Globus pallidus (tissue), 1 donor: ENCODE measurements around the gene PFDN1.

Experiments used
- DNase-seq: peaks from one replicate; pipeline ENCODE4 v3.0.0-alpha.2; 2015; ENCODE audit warnings: low spot score

PFDN1 gene

GRCh38 chr5:140296289-140296688, 6.6 kb downstream of the PFDN1 start:
- no peak for DNase-seq

GRCh38 chr5:140295414-140295813, 7.5 kb downstream of the PFDN1 start:
- no peak for DNase-seq

- no peak for DNase-seq
These were observed 8.1 kb downstream of the PFDN1 start for GRCh38 chr5:140294753-140295152.

- no peak for DNase-seq
These were observed 9.1 kb downstream of the PFDN1 start for GRCh38 chr5:140293849-140294100.

- DNase-seq, result peak; percentile 62
These were observed 9.6 kb downstream of the PFDN1 start for GRCh38 chr5:140293091-140293848.

GRCh38 chr5:140292212-140293036, 10.5 kb downstream of the PFDN1 start:
- no peak for DNase-seq

- no peak for DNase-seq
These were observed 14.9 kb downstream of the PFDN1 start for GRCh38 chr5:140287801-140288521.

- DNase-seq, result no peak
These were observed 16.5 kb downstream of the PFDN1 start for GRCh38 chr5:140286424-140286823.

- DNase-seq, result no peak
These were observed 18.9 kb downstream of the PFDN1 start for GRCh38 chr5:140284013-140284412.

- no peak for DNase-seq
These were observed 20.6 kb downstream of the PFDN1 start for GRCh38 chr5:140282266-140282665.

GRCh38 chr5:140275837-140276236, 27.1 kb downstream of the PFDN1 start:
- no peak for DNase-seq

- DNase-seq, result no peak
These were observed 29.5 kb downstream of the PFDN1 start for GRCh38 chr5:140273401-140273877.

GRCh38 chr5:140270008-140270407, 32.9 kb downstream of the PFDN1 start:
- no peak for DNase-seq

- no peak for DNase-seq
These were observed 35.3 kb downstream of the PFDN1 start for GRCh38 chr5:140267559-140268018.

- no peak for DNase-seq
These were observed 35.7 kb downstream of the PFDN1 start for GRCh38 chr5:140267201-140267540.

GRCh38 chr5:140266471-140267200, 36.3 kb downstream of the PFDN1 start:
- DNase-seq, result no peak

- DNase-seq, result no peak
These were observed 37.1 kb downstream of the PFDN1 start for GRCh38 chr5:140265845-140266244.

- DNase-seq, result no peak
These were observed 40.1 kb downstream of the PFDN1 start for GRCh38 chr5:140262839-140263238.

GRCh38 chr5:140262221-140262620, 40.7 kb downstream of the PFDN1 start:
- no peak for DNase-seq

GRCh38 chr5:140261403-140262171, 41.3 kb downstream of the PFDN1 start:
- DNase-seq, result peak; percentile 86

- DNase-seq, result no peak
These were observed 42.7 kb downstream of the PFDN1 start for GRCh38 chr5:140260089-140260656.
